Measurements from ENCODE around the gene SOX6. TPM values are rescaled to one million over a fixed set of nuclear protein-coding genes. Genes with fewer than 3 reads are reported as not detected.

SOX6 gene
- total RNA-seq, 4 donors from 2014 or later: 17.9 to 27.9 (median 23.3) TPM

GRCh38 chr11:16318320-16318719 lies 38.0 kb downstream of the SOX6 start:
- H3K27ac ChIP-seq: no peak overlapping the region
- H3K27me3 ChIP-seq: no peaks in the 10 kb centered on the region
- no peak for DNase-seq
- 92 to 93% methylated on average over 9 of the region's 9 CpGs for WGBS, 2 donors
- no peak overlapping the region for H3K4me3 ChIP-seq (replicated peaks in 1 of 3)
- H3K4me1 ChIP-seq: no peaks in the 10 kb centered on the region
- H3K9me3 ChIP-seq: no peaks in the 10 kb centered on the region
- TF ChIP-seq CTCF (IDR thresholded peaks at IDR 0.05) (no peak), POLR2A (IDR thresholded peaks at IDR 0.05) (no peak)
- no peaks in the 10 kb centered on the region for H3K36me3 ChIP-seq
- intact Hi-C loops (cut with DNase I): no loop called here

- Histone ChIP-seq H3K9me3 (no peaks in the 10 kb centered on the region), H3K27me3 (no peaks in the 10 kb centered on the region), H3K36me3 (no peaks in the 10 kb centered on the region), H3K4me3 (replicated peaks in 1 of 3) (no peak overlapping the region), H3K27ac (no peak overlapping the region), H3K4me1 (no peaks in the 10 kb centered on the region)
- DNase-seq: no peak
- 80 to 89% methylated on average over 1 of the region's 1 CpG for WGBS, 2 donors
- intact Hi-C loops (cut with DNase I): no loop called here
- TF ChIP-seq POLR2A (IDR thresholded peaks at IDR 0.05) (no peak), CTCF (IDR thresholded peaks at IDR 0.05) (no peak)
These were observed 38.6 kb downstream of the SOX6 start for GRCh38 chr11:16317712-16318111.

GRCh38 chr11:16313846-16314245 lies 42.5 kb downstream of the SOX6 start:
- DNase-seq: no peak
- intact Hi-C loops (cut with DNase I): no loop called here
- Histone ChIP-seq H3K27ac (no peak overlapping the region), H3K4me3 (replicated peaks in 1 of 3) (no peak overlapping the region), H3K27me3 (no peaks in the 10 kb centered on the region), H3K4me1 (no peaks in the 10 kb centered on the region), H3K36me3 (no peaks in the 10 kb centered on the region), H3K9me3 (no peaks in the 10 kb centered on the region)
- WGBS, 2 donors: 60 to 69% methylated on average over 1 of the region's 1 CpG
- no peak for TF ChIP-seq CTCF (IDR thresholded peaks at IDR 0.05)
- TF ChIP-seq POLR2A (IDR thresholded peaks at IDR 0.05): no peak

GRCh38 chr11:16312233-16312765 lies 44.0 kb downstream of the SOX6 start:
- TF ChIP-seq POLR2A (IDR thresholded peaks at IDR 0.05): no peak
- TF ChIP-seq CTCF (IDR thresholded peaks at IDR 0.05): no peak
- DNase-seq: no peak
- Histone ChIP-seq H3K36me3 (no peaks in the 10 kb centered on the region), H3K27me3 (no peaks in the 10 kb centered on the region), H3K27ac (no peak overlapping the region), H3K9me3 (no peaks in the 10 kb centered on the region), H3K4me1 (no peaks in the 10 kb centered on the region), H3K4me3 (replicated peaks in 1 of 3) (no peak overlapping the region)
- intact Hi-C loops (cut with DNase I): no loop called here
- WGBS, 2 donors: 80 to 86% methylated on average over 3 of the region's 3 CpGs

- Histone ChIP-seq H3K27me3 (no peaks in the 10 kb centered on the region), H3K9me3 (no peaks in the 10 kb centered on the region), H3K27ac (no peak overlapping the region), H3K4me3 (replicated peaks in 1 of 3) (no peak overlapping the region), H3K4me1 (no peaks in the 10 kb centered on the region), H3K36me3 (no peaks in the 10 kb centered on the region)
- no peak for DNase-seq
- TF ChIP-seq CTCF (IDR thresholded peaks at IDR 0.05) (no peak), POLR2A (IDR thresholded peaks at IDR 0.05) (no peak)
- intact Hi-C loops (cut with DNase I): no loop called here
These were observed 44.5 kb downstream of the SOX6 start for GRCh38 chr11:16311831-16312230.
